ENCODE data around the gene SGTA. TPM values are rescaled to one million over a fixed set of nuclear protein-coding genes. Genes with fewer than 3 reads are reported as not detected.

The SGTA gene
- total RNA-seq, 2 experiments from 2014 or later, result 49.3 to 58.6 TPM

- Mint-ChIP-seq H3K4me1 (peaks cover 2% of the 10 kb centered on the region), H3K27ac (no peak overlapping the region), H3K36me3 (no peaks in the 10 kb centered on the region), H3K4me3 (no peak overlapping the region), H3K9me3 (ENCODE audit: low read depth) (no peaks in the 10 kb centered on the region), H3K27me3 (peaks cover 38% of the 10 kb centered on the region)
- DNase-seq (no peak), ATAC-seq (no peak)
- CTCF ChIA-PET, result interaction anchor here (0.5 to 1.0 kb wide), 3 partner anchors 27 to 832 kb away, joined by 3 read pairs; no protein-coding TSS in a partner anchor
Observed at GRCh38 chr19:2722541-2723344, 60.3 kb downstream of the SGTA start.

- ATAC-seq, result no peak
- Mint-ChIP-seq H3K4me3 (no peak overlapping the region), H3K27me3 (peaks cover 31% of the 10 kb centered on the region), H3K27ac (no peak overlapping the region), H3K9me3 (ENCODE audit: low read depth) (no peaks in the 10 kb centered on the region), H3K36me3 (no peaks in the 10 kb centered on the region), H3K4me1 (no peaks in the 10 kb centered on the region)
- DNase-seq, result no peak
- CTCF ChIA-PET, result interaction anchor here (0.7 to 1.0 kb wide), 2 partner anchors 28 to 73 kb away, joined by 3 read pairs; no protein-coding TSS in a partner anchor
Observed at GRCh38 chr19:2721570-2722540, 61.2 kb downstream of the SGTA start.

GRCh38 chr19:2720777-2721569 lies 62.1 kb downstream of the SGTA start, which contains the start of gene DIRAS1:
TSS of gene DIRAS1 (minus strand) at chr19:2721372. CDS start at chr19:2717806, 3,566 bp downstream.
- peaks cover 28% of the 10 kb centered on the region for H3K27me3 Mint-ChIP-seq
- CTCF ChIA-PET, result no interaction called here
- no peak for DNase-seq
- H3K27ac Mint-ChIP-seq, result no peak within 1 kb of the TSS
- no peak for ATAC-seq
- H3K4me1 Mint-ChIP-seq, result no peaks in the 10 kb centered on the region
- no peak within 1 kb of the TSS for H3K4me3 Mint-ChIP-seq
- H3K36me3 Mint-ChIP-seq, result no peaks in the 10 kb centered on the region
- no peaks in the 10 kb centered on the region for H3K9me3 Mint-ChIP-seq (ENCODE audit: low read depth)

- ATAC-seq (no peak), DNase-seq (no peak)
- CTCF ChIA-PET, result no interaction called here
- peaks cover 7% of the 10 kb centered on the region for H3K9me3 Mint-ChIP-seq (ENCODE audit: low read depth)
- H3K27me3 Mint-ChIP-seq, result peaks cover 28% of the 10 kb centered on the region
- H3K36me3 Mint-ChIP-seq, result peaks cover 3% of the 10 kb centered on the region
- H3K4me3 Mint-ChIP-seq, result no peak overlapping the region
- H3K4me1 Mint-ChIP-seq, result no peaks in the 10 kb centered on the region
- no peak overlapping the region for H3K27ac Mint-ChIP-seq
Observed at GRCh38 chr19:2719920-2720776, 62.9 kb downstream of the SGTA start.

- CTCF ChIA-PET, result no interaction called here
- DNase-seq, result no peak
- peaks cover 10% of the 10 kb centered on the region for H3K9me3 Mint-ChIP-seq (ENCODE audit: low read depth)
- H3K36me3 Mint-ChIP-seq, result peaks cover 3% of the 10 kb centered on the region
- no peaks in the 10 kb centered on the region for H3K4me1 Mint-ChIP-seq
- H3K4me3 Mint-ChIP-seq, result no peak overlapping the region
- H3K27me3 Mint-ChIP-seq, result peaks cover 26% of the 10 kb centered on the region
- no peak for ATAC-seq
- H3K27ac Mint-ChIP-seq, result no peak overlapping the region
Observed at GRCh38 chr19:2719232-2719735, 63.8 kb downstream of the SGTA start.

GRCh38 chr19:2717638-2718541 lies 65.2 kb downstream of the SGTA start:
- Mint-ChIP-seq H3K36me3 (peaks cover 3% of the 10 kb centered on the region), H3K27me3 (peaks cover 25% of the 10 kb centered on the region), H3K27ac (no peak overlapping the region), H3K4me3 (no peak overlapping the region), H3K9me3 (ENCODE audit: low read depth) (peaks cover 10% of the 10 kb centered on the region), H3K4me1 (no peaks in the 10 kb centered on the region)
- CTCF ChIA-PET, result no interaction called here
- DNase-seq, result no peak
- ATAC-seq, result no peak

- CTCF ChIA-PET, result no interaction called here
- peaks cover 10% of the 10 kb centered on the region for H3K9me3 Mint-ChIP-seq (ENCODE audit: low read depth)
- no peak for DNase-seq
Observed at GRCh38 chr19:2716722-2717637, 66.1 kb downstream of the SGTA start.

GRCh38 chr19:2716275-2716650 lies 66.8 kb downstream of the SGTA start:
- Mint-ChIP-seq H3K9me3 (ENCODE audit: low read depth) (peaks cover 10% of the 10 kb centered on the region), H3K27ac (no peak overlapping the region), H3K4me3 (no peak overlapping the region), H3K4me1 (no peaks in the 10 kb centered on the region), H3K36me3 (peaks cover 3% of the 10 kb centered on the region), H3K27me3 (peaks cover 13% of the 10 kb centered on the region)
- ATAC-seq, result no peak
- CTCF ChIA-PET, result no interaction called here
- DNase-seq, result no peak

More at GRCh38 chr19:2716722-2717637, 66.1 kb downstream of the SGTA start:
- peaks cover 18% of the 10 kb centered on the region for H3K27me3 Mint-ChIP-seq
- H3K4me1 Mint-ChIP-seq, result no peaks in the 10 kb centered on the region
- H3K4me3 Mint-ChIP-seq, result no peak overlapping the region
- ATAC-seq, result no peak
- H3K36me3 Mint-ChIP-seq, result peaks cover 3% of the 10 kb centered on the region
- no peak overlapping the region for H3K27ac Mint-ChIP-seq

GRCh38 chr19:2715470-2716274 lies 67.4 kb downstream of the SGTA start:
- Mint-ChIP-seq H3K36me3 (peaks cover 3% of the 10 kb centered on the region), H3K27ac (no peak overlapping the region), H3K27me3 (peaks cover 13% of the 10 kb centered on the region), H3K4me3 (no peak overlapping the region), H3K4me1 (no peaks in the 10 kb centered on the region), H3K9me3 (ENCODE audit: low read depth) (peaks cover 10% of the 10 kb centered on the region)
- CTCF ChIA-PET, result no interaction called here
- DNase-seq (no peak), ATAC-seq (no peak)

- Mint-ChIP-seq H3K27ac (no peak overlapping the region), H3K9me3 (ENCODE audit: low read depth) (peaks cover 10% of the 10 kb centered on the region), H3K4me1 (peaks cover 3% of the 10 kb centered on the region), H3K27me3 (peaks cover 9% of the 10 kb centered on the region), H3K36me3 (peaks cover 3% of the 10 kb centered on the region), H3K4me3 (no peak overlapping the region)
- DNase-seq (no peak), ATAC-seq (no peak)
- CTCF ChIA-PET, result no interaction called here
Observed at GRCh38 chr19:2714531-2715269, 68.4 kb downstream of the SGTA start.

Measured in activated CD8-positive, alpha-beta memory T cell treated with anti-CD3 and anti-CD28 coated beads, Interleukin-2, amount 10 ng/mL, durations not matched to agents 7 days and 5 days (primary cell).